ENCODE data around the gene CTDSPL. TPM values are rescaled to one million over a fixed set of nuclear protein-coding genes. Genes with fewer than 3 reads are reported as not detected.

Gene CTDSPL
- total and polyA plus RNA-seq, 2 of the 8 experiments (the other 6 are each of a cell fraction or from before 2014, with no cell fraction given), result 20.3 to 42.2 TPM

DNA sequence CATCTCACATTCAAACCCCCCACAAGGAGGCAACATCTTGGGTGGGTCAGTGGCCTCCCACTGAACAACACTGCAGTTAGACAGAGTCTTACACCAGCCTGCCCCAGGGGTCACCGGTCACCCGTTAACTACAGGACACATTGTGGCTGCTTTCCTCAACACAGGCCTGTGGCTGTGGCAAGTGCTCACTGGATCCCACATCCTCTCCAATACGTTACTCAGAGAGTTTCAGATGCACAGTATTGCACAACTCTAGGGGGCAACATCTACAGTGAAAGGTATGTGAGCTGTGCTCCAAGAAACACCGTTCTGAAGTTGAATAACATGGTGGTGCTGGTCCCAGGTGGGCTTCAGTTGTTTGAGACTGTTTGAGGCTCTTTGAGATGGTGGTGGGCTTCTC lies 41.0 kb downstream of the CTDSPL start (continued):
- TF ChIP-seq MAX (IDR thresholded peaks at IDR 0.05), result no peak
- no peak for TF ChIP-seq POU5F1 (IDR thresholded peaks at IDR 0.05; ENCODE audit: low read depth, low read length)
- no peak for TF ChIP-seq CHD1 (IDR thresholded peaks at IDR 0.05; ENCODE audit: low read depth, low read length)
- TF ChIP-seq ASH2L (IDR thresholded peaks at IDR 0.05; ENCODE audit: low read length), result no peak
- TF ChIP-seq RBBP5 (IDR thresholded peaks at IDR 0.05; ENCODE audit: borderline replicate concordance, low read depth, low read length), result no peak
- no peak for TF ChIP-seq CHD7 (IDR thresholded peaks at IDR 0.05; ENCODE audit: insufficient replicate concordance, low read length)
